HG02943 (cell line): ENCODE data around the gene DMWD.
"Not testable (repeated sequence)": the region's sequence is repeated elsewhere in the genome, so short reads cannot be mapped to it uniquely, and the experiment has no call there.

Experiments
- ATAC-seq: cut with Tn5 transposase; IDR thresholded peaks from one replicate; pipeline ENCODE4 v1.9.1; 2021; ENCODE audit warnings: mild to moderate bottlenecking, low read depth, moderate library complexity; ENCODE audit not compliant: unreplicated experiment

The DMWD gene

GRCh38 chr19:45757695-45758094 lies 35.0 kb downstream of the DMWD start:
- ATAC-seq, result no peak

GRCh38 chr19:45754323-45754722 lies 38.3 kb downstream of the DMWD start:
- no peak for ATAC-seq

DNA sequence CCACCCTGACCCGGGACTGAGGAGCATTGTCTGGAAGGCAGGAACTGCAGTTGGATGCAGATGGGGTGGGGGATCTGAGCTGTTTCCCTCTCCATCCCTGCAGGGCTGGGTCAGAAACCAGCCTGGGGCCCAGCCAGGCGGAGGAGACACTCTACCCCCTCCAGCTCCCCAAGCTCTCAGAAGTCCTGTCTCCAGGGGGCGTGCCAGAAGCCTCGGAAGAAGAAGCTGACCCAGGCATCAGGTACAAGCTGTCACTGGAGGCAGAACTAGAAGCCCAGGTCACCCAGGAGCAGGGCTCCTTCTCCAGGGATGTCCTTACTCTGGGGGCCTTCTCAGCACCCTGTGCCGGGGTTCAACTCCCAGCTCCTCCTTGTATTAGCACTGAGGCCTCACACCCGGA lies 39.1 kb downstream of the DMWD start:
- no peak for ATAC-seq

GRCh38 chr19:45752639-45753038 lies 40.0 kb downstream of the DMWD start:
- ATAC-seq, result no peak

DNA sequence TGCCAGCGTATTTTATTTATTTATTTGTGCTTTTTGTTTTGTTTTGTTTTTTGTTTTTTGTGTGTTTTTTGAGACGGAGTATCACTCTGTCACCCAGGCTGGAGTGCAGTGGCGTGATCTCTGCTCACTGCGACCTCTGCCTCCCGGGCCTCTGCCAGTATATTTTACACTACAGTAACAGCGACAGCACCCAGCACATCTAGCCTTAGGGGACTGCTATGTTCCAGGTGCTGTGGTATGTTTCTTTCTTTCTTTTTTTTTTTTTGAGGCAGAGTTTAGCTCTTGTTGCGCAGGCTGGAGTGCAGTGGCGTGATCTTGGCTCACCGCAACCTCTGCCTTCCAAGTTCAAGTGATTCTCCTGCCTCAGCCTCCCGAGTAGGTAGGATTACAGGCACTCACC lies 41.2 kb downstream of the DMWD start:
- ATAC-seq, result not testable (repeated sequence)

DNA sequence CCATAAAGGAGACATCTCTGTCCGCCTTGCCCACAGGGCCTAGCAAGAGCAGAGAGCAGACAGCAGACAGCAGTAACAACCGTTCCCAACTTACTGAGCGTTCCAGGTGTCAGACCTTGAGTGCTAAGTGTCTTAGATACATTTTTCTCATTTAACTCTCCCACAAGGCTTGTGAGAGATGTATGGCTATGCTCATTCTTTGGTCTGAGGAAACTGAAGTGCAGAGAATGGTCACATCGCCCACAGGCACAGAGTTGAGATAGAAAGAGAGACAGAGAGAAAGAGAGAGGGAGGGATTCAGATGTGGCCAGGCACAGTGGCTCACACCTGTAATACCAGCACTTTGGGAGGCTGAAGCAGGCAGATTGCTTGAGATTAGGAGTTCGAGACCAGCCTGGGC lies 45.1 kb downstream of the DMWD start:
- ATAC-seq, result no peak

DNA sequence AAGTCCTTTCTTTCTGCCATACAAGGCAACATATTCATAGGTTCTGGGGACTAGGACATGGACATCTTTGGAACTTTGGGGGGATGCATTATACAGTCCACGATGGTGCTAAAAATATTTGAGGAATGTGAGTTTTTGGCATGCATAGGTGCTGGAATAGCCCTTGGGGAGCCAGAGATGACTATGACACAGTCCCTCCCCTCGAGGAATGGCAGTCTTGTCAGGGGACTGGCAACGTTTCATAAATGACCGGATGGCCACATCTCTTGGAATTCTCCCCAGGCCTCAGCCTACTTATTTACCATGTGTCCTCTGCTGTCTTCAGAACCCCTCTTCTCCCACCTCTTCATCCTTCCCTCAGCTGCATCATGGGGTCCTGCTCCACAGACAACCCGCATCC lies 45.8 kb downstream of the DMWD start:
- no peak for ATAC-seq

DNA sequence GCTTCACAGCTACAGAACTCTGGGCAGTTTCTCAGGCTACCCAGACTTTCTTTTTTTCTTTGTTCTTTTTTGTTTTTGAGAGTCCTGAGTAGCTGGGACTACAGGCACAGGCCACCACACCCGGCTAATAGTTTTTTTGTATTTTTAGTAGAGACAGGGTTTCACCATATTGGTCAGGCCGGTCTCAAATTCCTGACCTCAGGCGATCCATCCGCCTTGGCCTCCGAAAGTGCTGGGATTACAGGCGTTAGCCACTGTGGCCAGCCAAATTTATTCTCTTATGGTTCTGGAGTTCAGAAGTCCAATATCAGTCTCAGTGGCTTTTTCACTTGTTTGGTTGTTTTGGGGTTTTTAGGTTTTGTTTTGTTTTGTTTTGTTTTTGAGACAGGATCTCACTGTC lies 47.0 kb downstream of the DMWD start:
- no peak for ATAC-seq

DNA sequence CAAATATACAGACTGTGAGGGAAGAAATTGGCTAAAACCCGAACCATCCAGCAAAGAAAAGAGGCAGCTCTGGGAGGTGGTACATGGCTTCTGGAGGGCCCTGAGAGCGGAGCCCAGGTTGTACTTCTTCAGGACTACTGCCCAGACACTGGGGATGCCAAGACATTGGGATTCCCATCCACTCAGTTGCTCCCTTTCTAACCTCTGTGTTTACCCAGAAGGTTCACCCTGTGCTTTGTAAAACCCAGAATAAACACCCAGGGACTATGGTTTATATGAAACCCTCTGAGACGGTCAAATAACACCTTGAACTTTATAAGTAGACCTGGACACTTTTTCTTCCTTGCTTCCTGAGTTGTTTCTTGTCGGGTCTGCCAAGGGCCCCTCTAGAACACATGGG lies 49.7 kb downstream of the DMWD start:
- no peak for ATAC-seq

- no peak for ATAC-seq
Observed at GRCh38 chr19:45739498-45740439, 52.9 kb downstream of the DMWD start.

DNA sequence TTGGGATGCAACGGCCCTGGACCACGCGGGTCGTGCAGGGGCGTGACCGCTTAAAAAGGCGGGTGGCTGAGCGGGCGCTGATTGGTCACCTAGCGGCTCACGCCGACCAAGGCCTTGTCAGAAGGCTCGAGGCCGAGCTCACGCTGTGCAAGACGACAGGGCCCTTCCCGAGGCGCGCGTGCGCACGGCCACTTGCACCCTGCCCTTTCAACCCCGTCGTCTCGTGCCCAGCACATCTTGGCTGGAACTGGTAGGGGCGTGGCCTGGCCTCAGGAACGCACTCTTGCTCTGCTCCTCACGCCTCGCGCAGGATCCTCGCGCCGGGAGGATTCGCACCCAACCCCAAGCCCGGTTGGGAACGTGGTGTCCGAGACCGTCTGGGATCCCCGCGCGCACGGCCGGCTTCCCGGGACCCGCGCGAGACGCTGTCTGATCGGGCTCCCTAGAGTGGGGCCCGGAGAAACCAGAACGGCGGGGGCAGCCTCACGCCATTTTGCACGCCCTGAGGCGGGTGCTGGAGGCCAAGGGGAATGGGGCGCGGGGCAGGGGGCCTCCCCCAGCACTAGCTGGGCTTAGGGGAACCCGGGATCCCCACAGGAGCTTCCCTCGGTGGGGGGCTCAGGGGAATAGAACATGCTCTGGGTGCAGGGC lies 59.4 kb downstream of the DMWD start, which contains the start of gene MEIOSIN:
Gene MEIOSIN, plus strand, starts transcription at position 280 of the 651 bp plus-strand sequence. CDS start 1,938 bp downstream, outside the sequence.
- no peak for ATAC-seq
